Loucy (cell line): ENCODE measurements around the gene SND1.

Experiments used
- H2AFZ ChIP-seq: fragments of 200-600 bp; sonication (generic); 2 replicates; pipeline ENCODE4 v1.6.0; 2016; ENCODE audit warnings: antibody characterized with exemption, mild to moderate bottlenecking, low read length, moderate library complexity
- H3F3A ChIP-seq: fragments of 200-600 bp; 2 replicates; pipeline ENCODE4 v1.6.0; 2016; ENCODE audit warnings: antibody characterized with exemption, low read depth, mild to moderate bottlenecking
- H3K27me3 ChIP-seq: fragments of 200-600 bp; sonication (generic); 2 replicates; pipeline ENCODE4 v1.6.1; 2014; ENCODE audit warnings: low read length, mild to moderate bottlenecking; ENCODE audit not compliant: insufficient read depth, poor library complexity, severe bottlenecking
- H3K36me3 ChIP-seq: fragments of 200-600 bp; sonication (generic); 2 replicates; pipeline ENCODE4 v1.6.1; 2016; ENCODE audit warnings: low read length; ENCODE audit not compliant: insufficient read depth
- H3K4me1 ChIP-seq: fragments of 200-600 bp; sonication (generic); 2 replicates; pipeline ENCODE4 v1.5.1; 2014; ENCODE audit warnings: low read length, mild to moderate bottlenecking; ENCODE audit not compliant: insufficient read depth, poor library complexity, severe bottlenecking
- H3K4me2 ChIP-seq: fragments of 200-600 bp; sonication (generic); 2 replicates; pipeline ENCODE4 v1.6.0; 2014; ENCODE audit warnings: antibody characterized with exemption, low read length, low read depth, mild to moderate bottlenecking; ENCODE audit not compliant: poor library complexity, severe bottlenecking
- H3K4me3 ChIP-seq: fragments of 200-600 bp; sonication (generic); 2 replicates; pipeline ENCODE4 v1.5.1; 2014; ENCODE audit warnings: low read length, mild to moderate bottlenecking, mixed read lengths; ENCODE audit not compliant: poor library complexity, severe bottlenecking
- H3K79me2 ChIP-seq: fragments of 200-600 bp; sonication (generic); 2 replicates; pipeline ENCODE4 v1.6.1; 2014; ENCODE audit warnings: low read length; ENCODE audit not compliant: insufficient read depth
- H3K9ac ChIP-seq: fragments of 200-600 bp; sonication (generic); 2 replicates; pipeline ENCODE4 v1.6.0; 2014; ENCODE audit warnings: mild to moderate bottlenecking, low read depth, low read length, moderate library complexity; ENCODE audit not compliant: poor library complexity, severe bottlenecking
- H3K9me2 ChIP-seq: fragments of 200-600 bp; sonication (generic); replicated peaks from 2 replicates; pipeline ENCODE4 v1.6.1; 2016; ENCODE audit warnings: low read depth, low read length, mixed read lengths
- H3K9me3 ChIP-seq: fragments of 200-600 bp; sonication (generic); 2 replicates; pipeline ENCODE4 v1.6.1; 2014; ENCODE audit warnings: mild to moderate bottlenecking, antibody characterized with exemption, low read length, low read depth; ENCODE audit not compliant: insufficient read depth
- H4K20me1 ChIP-seq: fragments of 200-600 bp; sonication (generic); 2 replicates; pipeline ENCODE4 v1.6.0; 2014; ENCODE audit warnings: antibody characterized with exemption, low read length, mild to moderate bottlenecking; ENCODE audit not compliant: insufficient read depth, poor library complexity, severe bottlenecking
- CTCF ChIP-seq: fragments of 200-600 bp; sonication (generic); conservative IDR thresholded peaks from 2 replicates; pipeline ENCODE4 v1.5.1; 2014; ENCODE audit warnings: mild to moderate bottlenecking, antibody characterized with exemption, low read length
- EZH2phosphoT487 ChIP-seq: fragments of 200-600 bp; IDR thresholded peaks from 2 replicates; pipeline ENCODE4 v1.6.1; 2018; ENCODE audit warnings: antibody characterized with exemption, mild to moderate bottlenecking, moderate library complexity, borderline replicate concordance

Gene SND1

GRCh38 chr7:128045766-128046165 lies 393.8 kb downstream of the SND1 start:
- Histone ChIP-seq H2AFZ (no peak overlapping the region), H4K20me1 (no peaks in the 10 kb centered on the region), H3K9ac (no peak overlapping the region), H3K9me3 (no peaks in the 10 kb centered on the region), H3F3A (no peaks in the 10 kb centered on the region), H3K4me1 (peaks cover 15% of the 10 kb centered on the region), H3K4me3 (no peak overlapping the region), H3K9me2 (no peaks in the 10 kb centered on the region), H3K79me2 (no peaks in the 10 kb centered on the region), H3K36me3 (no peaks in the 10 kb centered on the region), H3K4me2 (no peak overlapping the region), H3K27me3 (no peaks in the 10 kb centered on the region)
- TF ChIP-seq EZH2phosphoT487 (no peak), CTCF (no peak)

- peaks cover 25% of the 10 kb centered on the region for H3K4me1 ChIP-seq
- H3K4me2 ChIP-seq: peak overlapping the region; percentile 32
- no peak overlapping the region for H3K9ac ChIP-seq
- no peaks in the 10 kb centered on the region for H3K79me2 ChIP-seq
- H3K9me3 ChIP-seq: no peaks in the 10 kb centered on the region
- no peak overlapping the region for H3K4me3 ChIP-seq
- no peak overlapping the region for H2AFZ ChIP-seq
- H3K27me3 ChIP-seq: no peaks in the 10 kb centered on the region
- no peaks in the 10 kb centered on the region for H3K9me2 ChIP-seq
- TF ChIP-seq CTCF: no peak
- no peaks in the 10 kb centered on the region for H4K20me1 ChIP-seq
- H3F3A ChIP-seq: no peaks in the 10 kb centered on the region
- H3K36me3 ChIP-seq: no peaks in the 10 kb centered on the region
These were observed 400.4 kb downstream of the SND1 start for GRCh38 chr7:128052404-128052803.

GRCh38 chr7:128053023-128053422 lies 401.0 kb downstream of the SND1 start:
- no peaks in the 10 kb centered on the region for H4K20me1 ChIP-seq
- H3K4me2 ChIP-seq: peak overlapping the region; percentile 32
- H3K36me3 ChIP-seq: no peaks in the 10 kb centered on the region
- no peaks in the 10 kb centered on the region for H3F3A ChIP-seq
- no peak overlapping the region for H3K4me3 ChIP-seq
- H2AFZ ChIP-seq: no peak overlapping the region
- H3K9ac ChIP-seq: peak overlapping the region; percentile 31
- no peaks in the 10 kb centered on the region for H3K9me3 ChIP-seq
- no peaks in the 10 kb centered on the region for H3K27me3 ChIP-seq
- H3K4me1 ChIP-seq: peaks cover 23% of the 10 kb centered on the region
- no peak for TF ChIP-seq EZH2phosphoT487
- no peak for TF ChIP-seq CTCF
- H3K9me2 ChIP-seq: no peaks in the 10 kb centered on the region
- no peaks in the 10 kb centered on the region for H3K79me2 ChIP-seq
